ENCODE measurements around the gene UBN1.

UBN1 gene

DNA sequence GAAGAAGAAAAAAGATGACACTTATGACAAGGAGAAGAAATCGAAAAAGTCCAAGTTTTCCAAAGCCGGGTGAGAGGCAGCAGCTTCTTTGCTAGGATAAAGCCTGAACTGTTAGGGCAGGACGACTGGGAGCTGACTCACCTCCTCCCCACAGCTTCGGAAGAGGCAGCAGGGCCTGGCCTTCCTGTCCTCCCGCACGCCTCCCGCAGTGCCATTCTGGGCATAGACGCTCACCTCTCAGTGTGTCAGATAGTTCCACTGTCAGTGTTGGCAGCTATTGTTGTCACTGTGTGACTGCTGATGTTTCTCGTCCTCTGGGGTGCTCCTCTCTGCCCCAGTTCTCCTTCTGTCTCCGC lies 12.6 kb downstream of the UBN1 start:
- DNase-seq (ENCODE audit: low spot score) = no peak

DNA sequence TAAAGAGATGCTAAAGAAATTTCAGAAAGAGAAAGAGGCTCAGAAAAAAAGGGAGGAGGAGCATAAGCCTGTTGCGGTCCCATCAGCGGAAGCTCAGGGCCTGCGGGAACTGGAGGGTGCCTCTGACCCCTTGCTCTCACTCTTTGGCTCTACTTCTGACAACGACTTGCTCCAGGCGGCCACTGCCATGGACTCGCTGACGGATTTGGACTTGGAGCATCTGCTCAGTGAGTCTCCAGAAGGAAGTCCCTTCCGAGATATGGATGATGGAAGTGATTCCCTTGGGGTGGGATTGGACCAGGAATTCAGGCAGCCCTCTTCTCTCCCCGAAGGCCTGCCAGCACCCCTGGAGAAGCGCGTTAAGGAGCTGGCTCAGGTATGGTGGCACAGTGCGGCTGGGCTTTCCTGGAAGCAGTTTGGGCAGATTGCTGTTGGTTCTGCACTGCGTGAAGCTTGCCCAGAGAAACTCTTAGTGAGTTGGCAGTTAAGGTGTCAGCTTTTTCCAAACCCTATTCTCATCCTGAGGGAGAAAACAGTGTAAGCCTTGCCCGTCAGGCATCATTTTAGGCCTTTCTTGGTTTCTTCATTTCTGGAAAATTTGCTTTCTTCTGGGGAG lies 13.6 kb downstream of the UBN1 start:
- DNase-seq (ENCODE audit: low spot score) = no peak

DNA sequence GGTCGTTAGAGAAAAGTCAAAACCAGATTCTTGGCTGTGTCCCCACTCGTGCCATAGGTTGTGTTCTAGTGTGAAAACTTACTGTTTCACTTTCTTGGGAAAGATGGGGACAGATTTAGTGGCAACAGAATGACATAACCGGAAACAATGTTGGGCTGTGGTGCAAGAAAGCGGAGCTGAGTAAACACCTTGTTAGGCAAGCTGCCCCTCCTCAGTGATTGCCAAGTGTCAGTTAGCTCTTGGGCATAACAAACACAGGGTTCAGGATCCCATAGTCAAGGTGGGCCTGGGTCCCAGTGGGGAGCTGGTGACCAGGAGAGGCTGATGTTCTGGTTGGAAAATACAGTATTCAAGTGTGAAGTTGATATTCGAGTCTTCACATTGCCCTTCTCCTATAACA lies 15.4 kb downstream of the UBN1 start:
- DNase-seq (ENCODE audit: low spot score) = no peak

DNA sequence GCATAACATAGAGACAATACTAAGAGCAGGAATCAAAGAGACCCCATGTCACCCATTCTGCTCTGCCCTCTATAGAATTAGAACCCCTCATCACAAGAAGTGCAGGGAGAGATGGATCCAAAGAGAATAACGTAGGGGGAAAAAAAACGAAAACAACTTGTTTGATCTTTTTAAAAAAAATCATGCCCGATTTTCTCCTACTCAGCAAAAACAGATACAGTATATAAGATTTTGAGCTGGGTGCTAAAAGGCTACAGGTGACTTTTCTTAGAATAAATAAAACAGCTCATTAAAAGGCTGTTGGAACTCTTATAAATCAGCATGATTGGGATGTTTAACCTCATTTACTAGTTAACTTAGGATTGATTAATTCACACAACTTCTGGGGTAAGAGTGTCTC lies 17.4 kb downstream of the UBN1 start:
- DNase-seq (ENCODE audit: low spot score) = no peak

DNA sequence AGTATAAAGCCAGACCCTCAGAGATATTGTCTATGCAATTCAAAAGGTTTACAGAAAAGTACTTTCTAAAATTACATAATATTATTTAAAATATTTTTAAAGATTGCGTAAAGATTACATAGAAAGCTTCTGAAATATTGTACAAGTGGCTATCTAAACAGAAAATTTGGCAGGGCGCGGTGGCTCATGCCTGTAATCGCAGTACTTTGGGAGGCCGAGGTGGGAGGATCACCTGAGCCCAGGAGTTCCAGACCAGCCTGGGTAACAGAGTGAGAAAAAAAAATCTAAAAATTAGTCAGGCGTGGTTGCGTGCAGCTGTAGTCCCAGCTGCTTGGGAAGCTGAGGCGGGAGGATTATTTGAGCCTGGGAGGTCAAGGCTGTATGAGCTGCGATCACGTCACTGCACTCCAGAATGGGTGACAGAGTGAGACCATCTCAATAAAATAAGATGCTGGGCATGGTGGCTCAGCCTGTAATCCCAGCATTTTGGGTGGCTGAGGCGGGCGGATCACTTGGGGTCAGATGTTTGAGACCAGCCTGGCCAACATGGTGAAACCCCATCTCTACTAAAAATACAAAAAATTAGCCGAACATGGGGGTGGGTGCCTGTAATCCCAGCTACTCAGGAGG lies 18.1 kb downstream of the UBN1 start:
- no peak for DNase-seq (ENCODE audit: low spot score)

DNA sequence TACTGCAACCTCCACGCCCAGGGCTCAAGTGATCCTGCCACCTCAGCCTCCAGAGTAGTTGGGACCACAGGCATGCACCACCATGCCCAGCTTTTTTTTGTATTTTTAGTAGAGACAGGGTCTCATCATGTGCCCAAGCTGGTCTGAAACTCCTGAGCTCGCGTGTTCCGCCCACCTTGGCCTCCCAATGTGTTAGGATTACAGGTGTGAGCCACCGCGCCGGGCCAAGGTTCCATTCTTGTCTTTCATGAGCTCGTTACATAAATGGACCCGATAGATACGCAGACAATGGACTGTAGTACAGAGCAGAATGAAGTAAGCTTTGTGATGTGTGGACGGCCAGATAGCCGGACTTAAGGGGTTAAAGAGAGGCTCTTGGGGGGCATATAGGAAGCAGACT lies 19.3 kb downstream of the UBN1 start:
- no peak for DNase-seq (ENCODE audit: low spot score)

DNA sequence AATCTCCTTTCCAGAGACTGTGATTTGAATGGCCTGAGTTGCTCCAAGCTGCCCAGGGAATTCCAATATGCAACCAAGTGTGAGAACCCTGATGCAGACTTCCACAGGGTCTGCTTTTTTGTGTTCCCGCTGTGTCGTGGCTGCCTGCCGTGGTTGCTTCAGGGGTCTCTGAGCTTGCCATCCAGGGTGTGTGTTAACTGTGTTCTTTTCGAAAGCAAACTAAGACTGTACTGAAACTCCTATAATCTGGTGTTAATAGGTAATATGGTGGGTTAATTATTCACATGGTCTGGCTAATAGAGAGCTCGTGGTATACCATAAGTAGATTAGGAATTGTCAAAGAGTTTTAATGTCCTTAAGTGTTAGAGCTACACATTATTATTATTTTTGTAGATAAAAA lies 20.7 kb downstream of the UBN1 start:
- no peak for DNase-seq (ENCODE audit: low spot score)

DNA sequence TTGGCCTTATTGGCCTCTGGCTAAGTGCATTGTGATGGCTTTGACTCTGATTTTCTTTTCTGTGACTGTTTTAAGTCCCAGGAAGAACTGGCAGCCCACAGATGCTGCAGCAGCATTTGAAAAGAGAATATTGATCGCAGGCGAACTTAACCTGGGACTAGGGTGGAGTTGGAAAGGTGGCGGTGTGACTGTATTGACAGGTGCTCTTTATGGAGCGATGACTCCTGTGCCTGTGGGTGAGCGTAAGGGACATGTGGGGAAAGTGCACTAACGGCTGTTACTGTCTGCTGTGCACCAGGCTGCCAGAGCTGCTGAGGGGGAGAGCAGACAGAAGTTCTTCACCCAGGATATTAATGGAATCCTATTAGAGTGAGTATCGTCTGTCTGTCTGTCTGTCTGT lies 21.3 kb downstream of the UBN1 start:
- DNase-seq (ENCODE audit: low spot score) = no peak

DNA sequence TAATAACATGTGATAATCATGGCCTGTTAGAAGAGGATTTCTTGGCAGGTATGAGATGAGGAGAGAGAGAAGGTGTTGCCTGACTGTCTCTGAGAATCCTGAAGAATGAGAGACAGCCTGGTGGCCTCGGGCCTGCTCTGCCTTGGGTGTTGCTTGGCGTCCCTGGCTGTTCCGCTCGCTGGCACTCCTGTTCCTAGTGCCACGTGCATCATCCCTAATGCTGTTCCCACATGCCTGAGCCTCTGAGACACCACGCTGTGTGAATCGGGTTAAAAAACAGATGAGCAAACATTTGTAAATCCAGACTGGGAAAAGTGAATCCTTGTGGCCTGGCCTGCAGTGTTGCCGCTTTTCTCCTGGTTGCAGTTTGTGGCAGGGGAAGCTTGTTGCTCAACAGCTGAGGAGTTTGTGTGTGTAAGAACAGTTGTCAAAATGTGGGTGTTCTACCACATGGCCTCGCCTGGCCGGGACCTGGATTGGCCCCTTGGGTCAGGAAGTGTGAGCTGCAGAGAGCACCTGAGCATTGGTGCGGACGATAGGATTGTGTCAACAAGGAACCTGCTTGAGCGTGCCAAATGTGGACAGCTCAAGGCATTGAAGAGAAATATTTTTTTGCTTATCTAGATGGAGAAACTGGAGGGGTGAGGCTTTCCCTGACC lies 22.0 kb downstream of the UBN1 start:
- no peak for DNase-seq (ENCODE audit: low spot score)

DNA sequence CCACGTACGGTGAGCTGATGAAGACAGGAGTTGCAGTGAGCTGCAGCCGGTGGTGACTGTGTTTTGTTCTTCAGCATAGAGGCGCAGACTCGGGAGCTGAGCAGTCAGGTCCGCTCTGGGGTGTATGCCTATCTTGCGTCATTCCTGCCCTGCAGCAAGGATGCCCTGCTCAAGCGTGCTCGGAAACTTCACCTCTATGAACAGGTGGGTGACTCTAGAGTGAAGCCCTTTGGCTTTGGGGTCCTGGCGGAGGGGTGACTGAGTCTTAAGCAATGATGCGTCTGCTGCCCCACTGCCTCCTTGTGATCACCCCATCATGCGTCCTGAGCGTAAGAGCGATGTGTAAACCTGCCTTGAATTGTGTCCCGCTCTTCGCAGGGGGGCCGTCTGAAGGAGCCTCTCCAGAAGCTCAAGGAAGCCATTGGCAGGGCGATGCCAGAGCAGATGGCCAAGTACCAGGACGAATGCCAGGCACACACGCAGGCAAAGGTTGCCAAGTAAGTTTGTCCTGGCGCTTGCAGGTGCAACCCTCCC lies 22.9 kb downstream of the UBN1 start:
- no peak for DNase-seq (ENCODE audit: low spot score)

DNA sequence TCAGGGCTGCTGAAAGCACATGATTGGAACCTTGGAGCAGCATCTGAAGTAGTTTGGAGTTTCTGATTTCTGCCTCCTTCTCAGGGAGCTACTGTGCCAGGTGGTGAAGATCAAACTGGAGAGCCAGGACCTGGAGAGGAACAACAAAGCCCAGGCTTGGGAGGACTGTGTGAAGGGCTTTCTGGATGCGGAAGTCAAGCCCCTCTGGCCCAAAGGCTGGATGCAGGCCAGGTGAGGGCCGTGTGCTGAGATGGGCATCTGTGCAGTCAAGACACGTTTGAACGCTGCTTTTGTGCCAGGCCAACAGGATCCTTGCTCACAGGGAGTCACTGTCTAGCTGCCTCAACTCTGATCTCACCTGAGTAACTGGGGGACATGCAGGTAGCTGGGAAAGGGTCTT lies 23.8 kb downstream of the UBN1 start:
- no peak for DNase-seq (ENCODE audit: low spot score)

DNA sequence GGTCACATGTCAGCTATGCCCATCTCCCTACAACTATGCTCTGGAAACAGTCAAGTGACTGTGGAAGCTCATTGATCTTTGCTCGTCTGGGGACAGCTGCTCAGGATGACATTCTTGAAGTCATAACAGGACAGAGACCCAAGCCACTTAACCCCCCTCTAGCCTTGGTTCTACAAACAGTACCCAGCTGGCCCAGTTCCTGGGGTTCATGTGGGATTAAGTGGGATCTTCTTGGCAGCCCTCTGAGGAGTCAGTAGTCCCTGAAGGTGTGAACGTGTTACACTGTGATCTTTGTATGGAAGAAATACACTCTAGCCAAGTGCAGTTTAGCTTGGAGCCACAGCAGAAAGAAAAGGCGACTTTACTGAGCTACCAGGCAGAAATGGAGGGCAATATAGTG lies 25.8 kb downstream of the UBN1 start:
- no peak for DNase-seq (ENCODE audit: low spot score)

DNA sequence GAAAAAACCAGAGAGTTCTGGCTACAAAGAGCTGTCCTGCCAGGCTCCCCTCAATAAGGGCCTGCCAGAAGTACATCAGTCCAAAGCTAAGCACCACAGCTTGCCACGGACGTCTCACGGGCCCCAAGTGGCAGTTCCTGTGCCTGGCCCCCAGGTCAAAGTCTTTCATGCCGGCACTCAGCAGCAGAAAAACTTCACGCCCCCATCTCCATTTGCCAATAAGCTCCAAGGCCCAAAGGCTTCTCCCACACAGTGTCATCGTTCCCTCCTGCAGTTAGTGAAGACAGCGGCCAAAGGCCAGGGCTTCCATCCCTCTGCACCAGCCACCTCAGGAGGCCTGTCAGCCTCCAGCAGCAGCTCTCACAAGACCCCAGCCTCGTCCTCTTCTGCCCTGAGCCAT lies 27.4 kb downstream of the UBN1 start:
- no peak for DNase-seq (ENCODE audit: low spot score)

DNA sequence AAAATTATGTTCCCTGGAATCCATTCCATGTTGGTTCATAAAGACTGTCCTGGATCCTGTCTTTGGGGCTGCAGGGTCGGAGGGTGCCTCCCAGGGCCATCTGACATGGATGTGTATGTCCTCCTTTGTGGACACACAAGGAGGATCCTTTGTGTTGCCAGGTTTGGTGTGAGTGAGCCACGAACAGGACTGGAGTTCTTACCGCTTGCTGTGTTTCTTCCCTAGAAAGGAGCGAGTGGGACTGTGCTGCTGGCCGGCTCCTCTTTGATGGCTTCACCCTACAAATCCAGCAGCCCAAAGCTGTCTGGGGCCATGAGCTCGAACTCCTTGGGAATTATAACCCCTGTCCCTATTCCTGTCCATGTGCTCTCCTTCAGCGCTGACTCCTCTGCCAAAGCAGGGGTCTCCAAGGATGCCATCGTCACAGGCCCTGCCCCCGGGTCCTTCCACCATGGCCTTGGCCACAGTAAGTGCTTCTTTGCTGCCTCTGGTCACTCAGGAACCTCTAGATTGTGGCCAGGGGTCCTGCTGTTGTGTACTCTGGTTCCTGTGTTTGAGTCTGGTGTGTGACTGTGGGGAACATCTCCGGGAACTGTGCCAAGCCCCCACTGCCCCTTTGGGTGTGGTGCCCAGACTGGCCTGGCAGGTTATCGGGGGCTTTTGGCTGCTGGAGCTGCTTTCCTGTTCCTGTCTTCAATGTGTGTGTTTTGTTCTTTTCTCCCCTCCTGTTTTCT lies 29.5 kb downstream of the UBN1 start:
- DNase-seq (ENCODE audit: low spot score) = no peak

DNA sequence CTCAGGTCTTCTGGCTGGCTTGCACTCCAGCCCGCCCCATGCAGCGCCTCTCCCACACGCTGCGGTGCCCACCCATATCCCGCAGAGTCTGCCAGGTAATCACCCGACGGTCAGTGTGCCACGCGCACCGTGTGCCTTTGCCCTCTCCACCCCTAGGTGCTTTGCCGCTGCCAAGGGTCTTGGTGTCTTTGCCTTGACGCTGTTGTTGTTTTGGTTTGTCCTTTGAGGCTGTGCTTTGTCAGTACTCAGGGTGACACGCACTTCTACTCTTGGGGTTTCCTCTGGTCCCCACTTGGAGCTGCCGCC lies 30.1 kb downstream of the UBN1 start:
- DNase-seq (ENCODE audit: low spot score) = no peak

DNA sequence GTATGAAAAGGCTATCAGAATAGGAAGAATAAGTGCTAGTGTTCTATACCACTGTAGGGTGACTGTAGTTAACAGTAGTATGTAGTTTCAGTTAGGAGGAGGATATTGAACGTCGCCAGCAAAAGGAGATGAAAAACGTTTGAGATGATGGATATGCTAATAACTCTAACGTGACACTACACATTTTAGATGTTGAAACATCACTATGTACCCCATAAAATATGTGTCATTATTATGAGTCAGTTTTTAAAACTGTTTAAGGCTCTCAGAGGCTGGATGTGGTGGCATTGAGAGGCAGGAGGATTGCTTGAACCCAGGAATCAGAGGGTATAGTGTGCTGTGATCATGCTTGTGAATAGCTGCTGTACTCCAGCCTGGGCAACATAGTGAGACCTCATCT lies 31.8 kb downstream of the UBN1 start:
- no peak for DNase-seq (ENCODE audit: low spot score)

DNA sequence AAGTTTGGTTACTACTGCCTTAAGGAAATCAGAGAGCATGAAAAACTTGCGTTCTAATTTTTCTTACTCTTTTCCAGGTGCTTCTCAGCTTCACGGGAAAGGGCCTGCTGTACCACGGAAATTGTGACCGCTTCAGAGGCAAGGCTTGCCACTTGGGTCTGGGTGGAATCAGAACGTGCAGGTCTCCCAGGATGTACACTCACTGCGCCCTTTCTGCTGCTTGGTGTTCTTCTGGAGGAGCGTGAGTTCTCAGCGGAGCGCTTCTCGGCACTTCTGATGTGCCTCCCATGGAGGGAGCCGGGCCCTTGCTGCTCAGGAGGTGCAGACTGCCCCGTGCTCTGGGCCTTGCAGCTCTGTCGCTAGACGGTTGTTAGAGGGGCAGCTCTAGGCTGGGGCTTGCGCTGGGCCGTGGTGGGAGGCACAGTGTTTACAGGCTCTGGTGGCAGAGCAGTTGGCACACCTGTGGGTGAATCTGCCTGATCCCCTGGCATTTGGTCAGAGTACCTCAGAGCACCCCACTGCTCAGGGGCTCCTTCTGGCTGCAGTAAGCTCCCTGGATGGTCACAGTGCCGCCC lies 32.8 kb downstream of the UBN1 start:
- no peak for DNase-seq (ENCODE audit: low spot score)

DNA sequence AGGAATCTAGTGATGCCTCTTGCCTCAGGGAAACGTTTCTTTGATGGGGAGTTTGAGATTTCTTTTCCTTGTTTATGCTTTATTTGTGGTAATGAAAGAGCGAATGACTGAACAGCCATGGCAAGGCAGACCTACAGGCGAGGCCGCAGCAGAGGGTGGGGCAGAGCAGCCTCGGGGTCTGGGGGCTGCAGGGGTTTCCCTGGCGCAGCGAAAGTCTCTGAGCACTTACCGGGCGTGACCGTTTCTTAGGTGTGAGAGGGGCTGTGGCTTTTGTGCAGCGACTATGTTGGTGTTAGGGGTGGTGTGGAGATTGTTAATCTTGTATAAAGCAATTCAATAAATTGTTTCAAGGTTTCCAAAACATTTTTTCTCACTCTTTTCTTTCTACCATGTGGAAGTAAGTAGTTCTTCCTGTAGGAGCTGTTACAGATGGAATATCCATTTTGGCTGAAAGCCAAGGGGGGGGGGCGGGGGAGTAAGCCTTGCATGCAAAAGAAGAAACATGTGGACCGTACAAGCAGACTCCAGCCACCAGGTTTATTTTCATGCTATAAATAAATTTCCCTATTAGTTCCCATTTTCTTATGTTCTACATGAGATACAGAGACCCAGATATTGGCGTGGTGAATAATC lies 34.8 kb downstream of the UBN1 start:
- DNase-seq (ENCODE audit: low spot score) = no peak

DNA sequence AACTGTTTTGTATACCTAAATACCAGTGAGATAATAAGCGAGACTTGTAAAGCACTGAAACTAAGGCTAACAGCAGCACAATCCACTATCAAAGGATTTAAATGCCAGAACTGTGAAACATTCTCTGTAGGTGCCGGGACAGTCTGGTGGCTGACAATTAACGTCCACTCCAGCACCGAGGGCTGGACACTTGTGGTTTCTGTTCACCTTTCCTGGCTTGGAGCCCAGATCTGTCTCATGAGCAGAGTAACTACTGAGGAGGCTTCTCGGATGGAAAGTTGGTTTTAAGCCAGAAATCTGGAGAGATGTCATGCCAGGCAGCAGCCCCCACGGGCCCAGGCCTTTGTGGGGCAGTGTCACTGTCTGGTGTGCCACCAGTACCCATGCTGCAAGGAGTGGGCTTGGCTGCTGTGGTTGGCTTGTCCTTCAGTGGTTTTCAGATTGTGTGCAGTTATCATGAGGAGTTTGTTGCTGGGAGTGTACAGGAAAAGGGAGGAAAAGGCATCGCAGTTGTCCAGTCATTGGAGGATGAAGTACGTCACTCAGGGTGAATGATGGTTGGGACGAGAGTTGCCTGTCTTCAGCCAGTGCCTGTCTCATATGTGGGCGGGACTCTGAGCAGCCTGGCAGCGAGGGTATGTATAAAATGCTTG lies 35.5 kb downstream of the UBN1 start:
- DNase-seq (ENCODE audit: low spot score) = no peak

DNA sequence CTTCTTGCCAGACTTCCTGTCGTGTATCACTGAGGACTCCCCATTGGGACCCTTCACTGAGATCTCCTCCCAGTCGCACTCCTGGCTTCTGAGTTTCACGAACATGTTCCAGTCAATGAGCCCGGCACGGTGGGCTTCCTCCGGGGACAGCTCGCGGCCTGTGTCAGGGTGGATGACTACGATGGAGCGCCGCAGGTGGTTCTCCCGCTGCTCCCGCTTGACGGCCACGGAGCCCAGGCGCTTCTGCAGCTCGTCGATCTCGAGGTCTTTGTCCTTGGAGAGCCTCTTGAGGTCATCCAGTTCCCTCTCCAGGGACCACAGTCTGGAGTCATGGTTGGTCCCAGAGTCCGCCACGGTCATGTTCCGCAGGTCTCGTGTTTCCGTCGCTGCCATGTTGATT lies 36.2 kb downstream of the UBN1 start:
- no peak for DNase-seq (ENCODE audit: low spot score)

DNA sequence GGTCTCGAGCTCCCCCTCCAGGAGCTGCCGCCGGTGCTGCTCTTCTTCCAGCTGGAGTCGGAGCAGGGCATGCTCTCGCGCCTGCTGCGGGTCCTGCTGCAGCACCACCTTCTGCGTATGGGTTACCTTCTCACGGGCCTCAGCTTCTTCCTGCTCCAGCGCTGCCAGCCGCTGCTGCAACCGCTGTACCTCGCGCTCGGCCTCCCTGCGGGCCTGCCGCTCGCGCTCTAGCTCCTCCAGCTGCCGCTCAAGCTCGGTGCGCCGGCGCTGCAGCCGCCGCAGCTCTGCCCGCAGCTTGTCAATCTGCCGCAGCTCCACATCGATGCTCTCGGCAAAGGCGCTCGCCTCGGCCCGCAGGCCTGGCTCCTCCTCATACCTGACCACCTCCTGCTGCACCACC lies 36.9 kb downstream of the UBN1 start:
- DNase-seq (ENCODE audit: low spot score) = no peak

All from D341Med (cell line).